Mammary epithelial cell (primary cell): ENCODE data around the gene TARDBP.

Source experiments
- EZH2 ChIP-seq: IDR thresholded peaks from 2 replicates; pipeline ENCODE4 v1.6.1; 2012; ENCODE audit warnings: low read length, inconsistent platforms, borderline replicate concordance
- TF ChIP-seq, protein P1 (sequence below), 2 donors: IDR thresholded peaks in 1 of 2; conservative IDR thresholded peaks in 1 of 2; 2 replicates each; pipeline ENCODE4 v1.5.1; 2011 to 2012; ENCODE audit warnings: inconsistent platforms in 2 of 2, low read length in 2 of 2, mild to moderate bottlenecking in 2 of 2, control low read depth in 1 of 2, low read depth in 1 of 2; ENCODE audit not compliant: insufficient read depth in 1 of 2; ENCODE audit errors: extremely low read depth in 1 of 2

DNA sequence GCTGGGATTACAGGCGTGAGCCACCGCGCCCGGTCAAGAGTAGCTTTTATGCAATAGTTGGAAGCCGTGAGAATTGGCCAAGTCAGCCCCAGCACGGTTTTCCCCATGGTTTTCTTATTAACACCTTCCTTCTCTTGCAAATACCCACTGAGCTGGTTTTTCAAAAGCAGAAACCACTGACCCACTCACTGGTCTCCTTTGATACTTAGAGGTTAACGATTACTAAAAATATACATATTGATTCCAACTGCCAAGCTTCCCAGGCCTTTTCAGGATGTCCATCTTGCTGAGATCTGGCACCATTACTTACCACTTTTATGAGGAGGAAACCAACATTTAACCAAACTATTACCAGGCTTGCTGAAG, 25.9 kb upstream of the TARDBP start:
- TF ChIP-seq, protein P1, sequence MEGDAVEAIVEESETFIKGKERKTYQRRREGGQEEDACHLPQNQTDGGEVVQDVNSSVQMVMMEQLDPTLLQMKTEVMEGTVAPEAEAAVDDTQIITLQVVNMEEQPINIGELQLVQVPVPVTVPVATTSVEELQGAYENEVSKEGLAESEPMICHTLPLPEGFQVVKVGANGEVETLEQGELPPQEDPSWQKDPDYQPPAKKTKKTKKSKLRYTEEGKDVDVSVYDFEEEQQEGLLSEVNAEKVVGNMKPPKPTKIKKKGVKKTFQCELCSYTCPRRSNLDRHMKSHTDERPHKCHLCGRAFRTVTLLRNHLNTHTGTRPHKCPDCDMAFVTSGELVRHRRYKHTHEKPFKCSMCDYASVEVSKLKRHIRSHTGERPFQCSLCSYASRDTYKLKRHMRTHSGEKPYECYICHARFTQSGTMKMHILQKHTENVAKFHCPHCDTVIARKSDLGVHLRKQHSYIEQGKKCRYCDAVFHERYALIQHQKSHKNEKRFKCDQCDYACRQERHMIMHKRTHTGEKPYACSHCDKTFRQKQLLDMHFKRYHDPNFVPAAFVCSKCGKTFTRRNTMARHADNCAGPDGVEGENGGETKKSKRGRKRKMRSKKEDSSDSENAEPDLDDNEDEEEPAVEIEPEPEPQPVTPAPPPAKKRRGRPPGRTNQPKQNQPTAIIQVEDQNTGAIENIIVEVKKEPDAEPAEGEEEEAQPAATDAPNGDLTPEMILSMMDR (conservative IDR thresholded peaks at IDR 0.05 in 1 of 2, IDR thresholded peaks at IDR 0.05 in 1 of 2; ENCODE audit: extremely low read depth in 1 of 2, insufficient read depth in 1 of 2, low read depth in 1 of 2, low read length in 2 of 2): no peak
- no peak for TF ChIP-seq EZH2
